Uterus (tissue), 4 donors: ENCODE measurements around the gene CLEC14A. TPM values are rescaled to one million over a fixed set of nuclear protein-coding genes. Genes with fewer than 3 reads are reported as not detected.

ENCODE experiments used
- DNase-seq, 2 donors: peaks; one replicate each; pipeline ENCODE4 v3.0.0-alpha.2; 2019 to 2020
- H3K27ac ChIP-seq, 2 donors: fragments of 200-600 bp; sonication (generic); 1 replicate in 1 of 2; 2 replicates in 1 of 2; pipeline ENCODE4 v1.5.1; 2016 to 2018
- H3K27me3 ChIP-seq, 2 donors: fragments of 200-600 bp; sonication (generic); one replicate each; pipeline ENCODE4 v1.5.1; 2018 to 2019; ENCODE audit warnings: control low read depth in 1 of 2
- H3K36me3 ChIP-seq, 2 donors: fragments of 200-600 bp; sonication (generic); one replicate each; pipeline ENCODE4 v1.5.1; 2019; ENCODE audit warnings: control low read depth in 1 of 2
- H3K4me1 ChIP-seq, 2 donors: fragments of 200-600 bp; sonication (generic); one replicate each; pipeline ENCODE4 v1.5.1; 2018 to 2019; ENCODE audit warnings: control low read depth in 1 of 2
- H3K4me3 ChIP-seq, 2 donors: fragments of 200-600 bp; sonication (generic); 1 replicate in 1 of 2; 2 replicates in 1 of 2; pipeline ENCODE4 v1.5.1; 2018 to 2019; ENCODE audit warnings: mild to moderate bottlenecking in 1 of 2
- H3K9me3 ChIP-seq, 2 donors: fragments of 200-600 bp; sonication (generic); one replicate each; pipeline ENCODE4 v1.5.1; 2019; ENCODE audit warnings: control low read depth in 1 of 2
- POLR2A ChIP-seq, 2 donors: fragments of 450-650 bp; IDR thresholded peaks; one replicate each; pipeline ENCODE4 v1.6.1; 2016; ENCODE audit warnings: antibody characterized with exemption in 2 of 2, mild to moderate bottlenecking in 1 of 2, moderate library complexity in 1 of 2
- intact Hi-C: fragments of 100-400 bp; cut with DNase I; formaldehyde crosslinking; loops from one replicate; pipeline ENCODE4 v1.15.1; 2023; ENCODE audit warnings: low total_unique reads
- total RNA-seq, 4 donors: library from RNA; depleted of rRNA in 3 of 4; stranded (reverse); fragments of >200 nt in 3 of 4; gene quantifications; one replicate each; pipeline versions ENCODE4 v1.1.0 to v1.2.4, GENCODE V29; 2014 to 2023
- TF ChIP-seq, protein P1 (sequence below), 4 experiments: fragments of 200-600 bp in 2 of 4; fragments of 450-650 bp in 2 of 4; sonication (generic) in 2 of 4; IDR thresholded peaks; one replicate each; pipeline ENCODE4 v1.5.1; 2016 to 2019; ENCODE audit warnings: antibody characterized with exemption in 4 of 4, mild to moderate bottlenecking in 2 of 4, moderate library complexity in 1 of 4
- donor health status: DM: yes; HTN: yes; CAD: no.

Gene CLEC14A
- total RNA-seq, 4 donors from 2014 or later: 39.7 to 161 (median 64.5) TPM

DNA sequence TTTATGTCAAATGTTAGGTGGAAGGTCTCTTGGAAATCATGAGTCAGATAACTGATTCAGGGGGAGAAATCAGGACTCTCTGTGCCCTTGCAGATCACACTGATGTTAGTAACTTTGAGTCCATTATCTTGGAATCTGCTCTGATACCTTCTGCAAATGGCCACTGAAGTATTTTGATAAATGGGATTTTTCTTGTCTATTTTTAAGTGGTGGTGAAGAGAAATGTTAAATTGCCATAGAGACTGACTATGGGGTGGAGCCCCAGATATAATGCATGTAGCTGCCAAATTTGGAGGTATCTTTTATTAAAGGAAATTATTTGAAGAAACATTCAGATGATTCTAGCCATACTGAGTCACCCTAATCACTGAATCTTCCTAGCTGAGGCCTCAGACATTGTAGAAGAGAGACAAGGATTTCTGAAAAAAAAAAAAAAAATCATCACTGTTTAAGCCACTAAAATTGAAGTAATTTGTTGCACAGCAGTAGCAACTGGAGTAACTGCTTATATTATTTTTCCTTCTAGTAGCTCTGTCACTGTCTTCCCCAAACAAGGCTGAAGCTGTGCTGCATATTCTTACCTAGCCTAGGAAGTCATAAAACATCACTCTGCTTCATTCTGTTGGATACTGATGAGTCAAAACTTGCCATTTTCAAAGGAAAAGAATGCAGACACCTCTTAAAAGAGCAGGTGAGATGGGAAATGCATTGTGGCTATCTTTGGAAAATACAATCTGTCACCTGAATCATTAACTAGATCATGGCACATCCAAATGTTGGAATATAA lies 36.0 kb upstream of the CLEC14A start:
- TF ChIP-seq, protein P1, sequence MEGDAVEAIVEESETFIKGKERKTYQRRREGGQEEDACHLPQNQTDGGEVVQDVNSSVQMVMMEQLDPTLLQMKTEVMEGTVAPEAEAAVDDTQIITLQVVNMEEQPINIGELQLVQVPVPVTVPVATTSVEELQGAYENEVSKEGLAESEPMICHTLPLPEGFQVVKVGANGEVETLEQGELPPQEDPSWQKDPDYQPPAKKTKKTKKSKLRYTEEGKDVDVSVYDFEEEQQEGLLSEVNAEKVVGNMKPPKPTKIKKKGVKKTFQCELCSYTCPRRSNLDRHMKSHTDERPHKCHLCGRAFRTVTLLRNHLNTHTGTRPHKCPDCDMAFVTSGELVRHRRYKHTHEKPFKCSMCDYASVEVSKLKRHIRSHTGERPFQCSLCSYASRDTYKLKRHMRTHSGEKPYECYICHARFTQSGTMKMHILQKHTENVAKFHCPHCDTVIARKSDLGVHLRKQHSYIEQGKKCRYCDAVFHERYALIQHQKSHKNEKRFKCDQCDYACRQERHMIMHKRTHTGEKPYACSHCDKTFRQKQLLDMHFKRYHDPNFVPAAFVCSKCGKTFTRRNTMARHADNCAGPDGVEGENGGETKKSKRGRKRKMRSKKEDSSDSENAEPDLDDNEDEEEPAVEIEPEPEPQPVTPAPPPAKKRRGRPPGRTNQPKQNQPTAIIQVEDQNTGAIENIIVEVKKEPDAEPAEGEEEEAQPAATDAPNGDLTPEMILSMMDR (IDR thresholded peaks at IDR 0.05): no peak
- no peak for TF ChIP-seq POLR2A (IDR thresholded peaks at IDR 0.05)
- Histone ChIP-seq H3K9me3 (no peaks in the 10 kb centered on the region), H3K36me3 (no peaks in the 10 kb centered on the region), H3K4me1 (no peaks in the 10 kb centered on the region), H3K4me3 (no peak overlapping the region), H3K27me3 (no peaks in the 10 kb centered on the region), H3K27ac (peak overlapping the region in 1 of 2 donors; percentile 23)
- DNase-seq: no peak
- intact Hi-C loops: no loop called here

DNA sequence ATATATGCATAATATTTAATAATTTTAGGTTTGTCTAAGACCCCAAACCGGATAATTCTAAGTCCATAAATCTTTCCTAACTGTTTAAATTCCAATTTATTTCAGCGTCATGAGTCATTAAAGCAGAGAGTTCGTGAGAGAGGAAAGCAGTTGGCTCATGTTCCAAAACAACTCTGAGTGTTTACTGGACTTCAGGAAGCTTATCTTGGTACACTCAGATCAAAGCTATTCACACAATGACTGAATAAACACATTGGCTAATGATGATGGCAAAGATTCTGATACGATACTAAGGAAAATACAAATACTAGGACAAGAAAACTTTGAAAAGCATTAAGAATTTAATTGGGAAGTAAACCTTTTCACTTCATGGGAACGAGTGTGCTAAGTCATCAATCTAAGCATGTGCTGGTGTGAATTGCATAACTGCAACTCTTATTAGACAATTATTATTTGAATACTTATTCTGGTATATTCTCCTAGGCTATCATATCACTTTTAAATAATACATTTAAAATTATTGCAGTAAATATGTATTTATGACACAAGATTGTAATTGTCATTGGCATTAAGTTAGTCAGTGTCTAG lies 34.8 kb upstream of the CLEC14A start:
- Histone ChIP-seq H3K27me3 (no peaks in the 10 kb centered on the region), H3K4me3 (no peak overlapping the region), H3K4me1 (no peaks in the 10 kb centered on the region), H3K36me3 (no peaks in the 10 kb centered on the region), H3K27ac (peak overlapping the region in 1 of 2 donors; percentile 30), H3K9me3 (no peaks in the 10 kb centered on the region)
- TF ChIP-seq POLR2A (IDR thresholded peaks at IDR 0.05): no peak
- intact Hi-C loops: no loop called here
- no peak for DNase-seq

- H3K36me3 ChIP-seq: no peaks in the 10 kb centered on the region
- H3K9me3 ChIP-seq: no peaks in the 10 kb centered on the region
- TF ChIP-seq, protein P1 (IDR thresholded peaks at IDR 0.05): no peak
- TF ChIP-seq POLR2A (IDR thresholded peaks at IDR 0.05): no peak
- no peaks in the 10 kb centered on the region for H3K4me1 ChIP-seq
- H3K4me3 ChIP-seq: no peak overlapping the region
- no peak overlapping the region for H3K27ac ChIP-seq
- no peak for DNase-seq
- no peaks in the 10 kb centered on the region for H3K27me3 ChIP-seq
- intact Hi-C loops: no loop called here
Observed at GRCh38 chr14:38286452-38286851, 30.6 kb upstream of the CLEC14A start.

DNA sequence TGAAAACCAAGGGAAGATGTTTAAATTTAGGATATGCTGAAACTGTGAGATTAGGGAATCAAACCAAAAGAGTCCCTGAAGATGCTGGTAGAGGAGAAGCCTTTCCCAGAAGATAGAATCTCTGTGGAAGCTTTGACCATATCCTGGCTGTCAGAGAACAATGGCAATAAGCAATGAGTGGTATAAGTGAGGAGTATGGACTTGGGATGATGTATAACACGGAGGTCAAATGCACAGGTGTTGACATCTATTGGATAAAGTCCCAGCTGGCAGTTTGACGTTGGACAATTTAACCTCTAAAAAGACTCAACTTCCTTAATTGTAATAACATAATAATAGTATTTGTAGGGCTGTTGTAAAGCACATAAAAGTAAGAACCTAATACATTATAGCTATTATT lies 30.1 kb upstream of the CLEC14A start:
- Histone ChIP-seq H3K27ac (no peak overlapping the region), H3K9me3 (no peaks in the 10 kb centered on the region), H3K4me3 (no peak overlapping the region), H3K36me3 (no peaks in the 10 kb centered on the region), H3K4me1 (no peaks in the 10 kb centered on the region), H3K27me3 (no peaks in the 10 kb centered on the region)
- intact Hi-C loops: no loop called here
- TF ChIP-seq, protein P1 (IDR thresholded peaks at IDR 0.05): no peak
- no peak for DNase-seq

GRCh38 chr14:38282936-38283335 lies 27.0 kb upstream of the CLEC14A start:
- TF ChIP-seq POLR2A (IDR thresholded peaks at IDR 0.05): no peak
- TF ChIP-seq, protein P1 (IDR thresholded peaks at IDR 0.05): no peak
- DNase-seq: no peak
- H3K27ac ChIP-seq: no peak overlapping the region
- H3K36me3 ChIP-seq: no peaks in the 10 kb centered on the region
- no peaks in the 10 kb centered on the region for H3K4me1 ChIP-seq
- intact Hi-C loops: no loop called here
- H3K27me3 ChIP-seq: no peaks in the 10 kb centered on the region
- H3K4me3 ChIP-seq: no peak overlapping the region
- H3K9me3 ChIP-seq: no peaks in the 10 kb centered on the region
